Dendritic cell treated with granulocyte-macrophage colony-stimulating factor and Interleukin-4, amounts not matched to agents 40 ng/mL and 50 ng/mL, for 4 days (primary cell): Measurements from ENCODE around the gene NDUFAF7.
A peak's percentile ranks its signal among the peaks of the same experiment; 100 is the strongest.
"Not testable (repeated sequence)": the region's sequence is repeated elsewhere in the genome, so short reads cannot be mapped to it uniquely, and the experiment has no call there.

Experiments
- H3K27ac Mint-ChIP-seq: one replicate; pipeline ENCODE4 v1.8.0; 2022; ENCODE audit warnings: mild to moderate bottlenecking, mixed read lengths
- H3K27me3 Mint-ChIP-seq: one replicate; pipeline ENCODE4 v1.8.0; 2022; ENCODE audit warnings: mild to moderate bottlenecking, mixed read lengths
- H3K36me3 Mint-ChIP-seq: one replicate; pipeline ENCODE4 v1.8.0; 2022; ENCODE audit warnings: low read depth, mixed read lengths
- H3K4me1 Mint-ChIP-seq: one replicate; pipeline ENCODE4 v1.8.0; 2022; ENCODE audit warnings: low read depth, mixed read lengths
- H3K4me3 Mint-ChIP-seq: one replicate; pipeline ENCODE4 v1.8.0; 2022; ENCODE audit warnings: mild to moderate bottlenecking, moderate library complexity, mixed read lengths
- H3K9me3 Mint-ChIP-seq: one replicate; pipeline ENCODE4 v1.8.0; 2022; ENCODE audit warnings: mixed read lengths
- intact Hi-C: fragments of 100-400 bp; cut with micrococcal nuclease; formaldehyde crosslinking; loops from one replicate; pipeline ENCODE4 v1.15.0; 2022

Gene NDUFAF7

GRCh38 chr2:37201208-37201607 is 30.2 kb upstream of the NDUFAF7 start:
- peaks cover 15% of the 10 kb centered on the region for H3K9me3 Mint-ChIP-seq
- peaks cover 57% of the 10 kb centered on the region for H3K36me3 Mint-ChIP-seq
- H3K4me3 Mint-ChIP-seq = no peak overlapping the region
- H3K4me1 Mint-ChIP-seq = peaks cover 27% of the 10 kb centered on the region
- intact Hi-C loops = no loop called here
- no peaks in the 10 kb centered on the region for H3K27me3 Mint-ChIP-seq
- H3K27ac Mint-ChIP-seq = no peak overlapping the region

GRCh38 chr2:37201766-37202165 is 29.7 kb upstream of the NDUFAF7 start:
- Mint-ChIP-seq H3K4me1 (peaks cover 27% of the 10 kb centered on the region), H3K4me3 (no peak overlapping the region), H3K36me3 (peaks cover 58% of the 10 kb centered on the region), H3K9me3 (peaks cover 21% of the 10 kb centered on the region), H3K27me3 (no peaks in the 10 kb centered on the region), H3K27ac (no peak overlapping the region)
- intact Hi-C loops = no loop called here

GRCh38 chr2:37203708-37204107 is 27.8 kb upstream of the NDUFAF7 start:
- Mint-ChIP-seq H3K9me3 (peaks cover 40% of the 10 kb centered on the region), H3K27ac (no peak overlapping the region), H3K4me1 (peaks cover 19% of the 10 kb centered on the region)

GRCh38 chr2:37205071-37205661 is 26.3 kb upstream of the NDUFAF7 start:
- H3K4me1 Mint-ChIP-seq, H3K27ac Mint-ChIP-seq, H3K27me3 Mint-ChIP-seq, intact Hi-C loops, H3K4me3 Mint-ChIP-seq: not testable (repeated sequence)
- H3K36me3 Mint-ChIP-seq = peaks cover 92% of the 10 kb centered on the region
- H3K9me3 Mint-ChIP-seq = peaks cover 51% of the 10 kb centered on the region

More at GRCh38 chr2:37203708-37204107, 27.8 kb upstream of the NDUFAF7 start:
- intact Hi-C loops = no loop called here
- Mint-ChIP-seq H3K27me3 (no peaks in the 10 kb centered on the region), H3K4me3 (no peak overlapping the region), H3K36me3 (peaks cover 77% of the 10 kb centered on the region)

- H3K27ac Mint-ChIP-seq = no peak overlapping the region
- intact Hi-C loops = no loop called here
- H3K4me3 Mint-ChIP-seq = no peak overlapping the region
- H3K4me1 Mint-ChIP-seq = peaks cover 9% of the 10 kb centered on the region
- peaks cover 92% of the 10 kb centered on the region for H3K36me3 Mint-ChIP-seq
- H3K9me3 Mint-ChIP-seq = peaks cover 51% of the 10 kb centered on the region
- H3K27me3 Mint-ChIP-seq = no peaks in the 10 kb centered on the region
Measured at GRCh38 chr2:37205689-37206341, 25.6 kb upstream of the NDUFAF7 start.

- Mint-ChIP-seq H3K9me3 (peaks cover 51% of the 10 kb centered on the region), H3K4me1 (peaks cover 10% of the 10 kb centered on the region), H3K36me3 (peaks cover 92% of the 10 kb centered on the region)
- H3K27me3 Mint-ChIP-seq, H3K27ac Mint-ChIP-seq, H3K4me3 Mint-ChIP-seq, intact Hi-C loops: not testable (repeated sequence)
Measured at GRCh38 chr2:37206760-37207159, 24.7 kb upstream of the NDUFAF7 start.

- no peak overlapping the region for H3K4me3 Mint-ChIP-seq
- peaks cover 19% of the 10 kb centered on the region for H3K4me1 Mint-ChIP-seq
- H3K9me3 Mint-ChIP-seq = peaks cover 35% of the 10 kb centered on the region
- no peak overlapping the region for H3K27ac Mint-ChIP-seq
- H3K27me3 Mint-ChIP-seq = no peaks in the 10 kb centered on the region
- intact Hi-C loops = no loop called here
- peaks cover 86% of the 10 kb centered on the region for H3K36me3 Mint-ChIP-seq
Measured at GRCh38 chr2:37211212-37211611, 20.2 kb upstream of the NDUFAF7 start.

GRCh38 chr2:37211939-37212338 is 19.5 kb upstream of the NDUFAF7 start:
- no peak overlapping the region for H3K4me3 Mint-ChIP-seq
- intact Hi-C loops = no loop called here
- H3K36me3 Mint-ChIP-seq = peaks cover 86% of the 10 kb centered on the region
- peaks cover 19% of the 10 kb centered on the region for H3K4me1 Mint-ChIP-seq
- H3K27me3 Mint-ChIP-seq = no peaks in the 10 kb centered on the region
- peaks cover 28% of the 10 kb centered on the region for H3K9me3 Mint-ChIP-seq
- no peak overlapping the region for H3K27ac Mint-ChIP-seq

- H3K27me3 Mint-ChIP-seq = no peaks in the 10 kb centered on the region
- H3K4me1 Mint-ChIP-seq = peaks cover 14% of the 10 kb centered on the region
- peaks cover 86% of the 10 kb centered on the region for H3K36me3 Mint-ChIP-seq
- H3K9me3 Mint-ChIP-seq = no peaks in the 10 kb centered on the region
- intact Hi-C loops = no loop called here
- no peak overlapping the region for H3K4me3 Mint-ChIP-seq
- H3K27ac Mint-ChIP-seq = peak overlapping the region; percentile 48
Measured at GRCh38 chr2:37215250-37215649, 16.2 kb upstream of the NDUFAF7 start.

GRCh38 chr2:37219046-37219445 is 12.4 kb upstream of the NDUFAF7 start:
- intact Hi-C loops = no loop called here
- Mint-ChIP-seq H3K27me3 (no peaks in the 10 kb centered on the region), H3K9me3 (no peaks in the 10 kb centered on the region), H3K27ac (no peak overlapping the region), H3K4me1 (peaks cover 8% of the 10 kb centered on the region), H3K36me3 (peaks cover 87% of the 10 kb centered on the region), H3K4me3 (no peak overlapping the region)

GRCh38 chr2:37223131-37223530 is 8.3 kb upstream of the NDUFAF7 start:
- H3K4me3 Mint-ChIP-seq = no peak overlapping the region
- H3K9me3 Mint-ChIP-seq = no peaks in the 10 kb centered on the region
- H3K36me3 Mint-ChIP-seq = peaks cover 87% of the 10 kb centered on the region
- H3K4me1 Mint-ChIP-seq = peaks cover 26% of the 10 kb centered on the region
- H3K27ac Mint-ChIP-seq = no peak overlapping the region
- intact Hi-C loops = no loop called here
- no peaks in the 10 kb centered on the region for H3K27me3 Mint-ChIP-seq

GRCh38 chr2:37224063-37224462 is 7.4 kb upstream of the NDUFAF7 start:
- no peaks in the 10 kb centered on the region for H3K9me3 Mint-ChIP-seq
- H3K4me1 Mint-ChIP-seq = peaks cover 26% of the 10 kb centered on the region
- H3K36me3 Mint-ChIP-seq = peaks cover 87% of the 10 kb centered on the region
- no peak overlapping the region for H3K27ac Mint-ChIP-seq
- H3K27me3 Mint-ChIP-seq = no peaks in the 10 kb centered on the region
- no peak overlapping the region for H3K4me3 Mint-ChIP-seq
- intact Hi-C loops = no loop called here

- H3K27ac Mint-ChIP-seq, H3K4me3 Mint-ChIP-seq, H3K9me3 Mint-ChIP-seq, intact Hi-C loops, H3K27me3 Mint-ChIP-seq: not testable (repeated sequence)
- H3K36me3 Mint-ChIP-seq = peaks cover 76% of the 10 kb centered on the region
- peaks cover 31% of the 10 kb centered on the region for H3K4me1 Mint-ChIP-seq
Measured at GRCh38 chr2:37225129-37225528, 6.3 kb upstream of the NDUFAF7 start.

- H3K27ac Mint-ChIP-seq = no peak overlapping the region
- H3K4me1 Mint-ChIP-seq = peaks cover 31% of the 10 kb centered on the region
- no peaks in the 10 kb centered on the region for H3K27me3 Mint-ChIP-seq
- intact Hi-C loops = no loop called here
- no peaks in the 10 kb centered on the region for H3K9me3 Mint-ChIP-seq
- peaks cover 59% of the 10 kb centered on the region for H3K36me3 Mint-ChIP-seq
- no peak overlapping the region for H3K4me3 Mint-ChIP-seq
Measured at GRCh38 chr2:37226863-37227262, 4.6 kb upstream of the NDUFAF7 start.

- H3K27me3 Mint-ChIP-seq = no peaks in the 10 kb centered on the region
Measured at GRCh38 chr2:37228788-37229187, 2.7 kb upstream of the NDUFAF7 start.

More at GRCh38 chr2:37228788-37229187, 2.7 kb upstream of the NDUFAF7 start:
- intact Hi-C loops = no loop called here
- Mint-ChIP-seq H3K36me3 (peaks cover 41% of the 10 kb centered on the region), H3K27ac (no peak overlapping the region), H3K9me3 (no peaks in the 10 kb centered on the region), H3K4me3 (no peak overlapping the region), H3K4me1 (peaks cover 30% of the 10 kb centered on the region)
